Endothelial cell of hepatic sinusoid (primary cell): ENCODE measurements around the gene RFPL1.
"Not testable (repeated sequence)": the region's sequence is repeated elsewhere in the genome, so short reads cannot be mapped to it uniquely, and the experiment has no call there.

Experiments
- in situ Hi-C: cut with HindIII; loops from 2 replicates; pipeline ENCODE4 v1.10.0; 2017; ENCODE audit warnings: low sequenced_read_pairs

RFPL1 gene

GRCh38 chr22:29475550-29475949, 37.2 kb downstream of the RFPL1 start:
- in situ Hi-C loops = no loop called here

DNA sequence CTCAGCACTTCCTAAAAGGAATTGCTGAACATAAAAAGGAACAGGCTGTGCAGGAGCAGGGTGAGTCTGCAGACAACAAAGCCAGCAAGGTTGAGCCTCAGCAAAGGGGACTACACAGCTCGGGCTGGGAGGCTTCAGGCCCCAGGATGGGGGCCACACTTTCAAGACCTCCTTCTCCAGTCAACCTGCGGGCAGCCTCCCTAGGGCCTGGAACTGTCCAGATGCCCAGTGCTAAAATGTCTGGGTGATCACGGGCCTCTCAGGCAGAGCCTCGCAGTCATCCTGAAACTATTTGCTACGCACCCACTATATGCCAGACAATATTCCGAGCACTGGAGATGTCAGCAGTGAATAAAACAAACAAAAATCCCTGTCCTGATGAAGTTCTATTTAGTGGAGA, 37.7 kb downstream of the RFPL1 start:
- in situ Hi-C loops = no loop called here

DNA sequence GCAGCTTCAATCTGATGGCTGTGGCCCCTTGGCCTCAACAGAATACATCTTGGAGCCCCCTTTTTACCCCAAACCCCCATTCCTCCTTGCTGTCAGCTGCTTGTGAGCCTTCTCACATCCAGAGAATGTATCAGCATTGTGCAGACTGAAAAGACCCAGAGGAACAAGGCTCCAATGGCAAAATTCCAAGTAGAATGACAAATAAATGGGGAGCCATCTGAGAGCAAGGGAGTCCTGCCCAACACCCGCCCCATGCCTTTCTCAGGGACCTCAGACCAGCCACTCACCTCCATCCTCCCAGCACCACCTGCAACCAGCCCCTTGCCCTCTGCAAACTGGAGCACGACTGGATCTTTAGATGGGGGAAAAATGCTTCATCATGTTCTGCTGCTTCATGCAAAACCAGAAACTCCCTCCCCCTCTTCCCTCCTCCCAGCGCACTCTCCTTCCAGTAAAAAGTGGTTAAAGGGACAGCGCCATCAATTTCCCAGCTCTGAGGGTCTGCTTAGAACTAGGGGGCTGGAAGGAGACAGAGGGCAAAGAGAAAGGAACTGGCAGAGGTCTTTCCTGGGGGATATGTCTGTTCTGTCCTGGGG, 39.4 kb downstream of the RFPL1 start:
- in situ Hi-C loops = no loop called here

- in situ Hi-C loops = no loop called here
Observed at GRCh38 chr22:29478326-29479276, 40.2 kb downstream of the RFPL1 start.

- in situ Hi-C loops = no loop called here
Observed at GRCh38 chr22:29479417-29480261, 41.3 kb downstream of the RFPL1 start, which contains the start of gene NEFH. NEFH (plus strand) TSS chr22:29480218; CDS start chr22:29480263, 45 bp downstream.

- in situ Hi-C loops = no loop called here
Observed at GRCh38 chr22:29480262-29480511, 41.8 kb downstream of the RFPL1 start.

DNA sequence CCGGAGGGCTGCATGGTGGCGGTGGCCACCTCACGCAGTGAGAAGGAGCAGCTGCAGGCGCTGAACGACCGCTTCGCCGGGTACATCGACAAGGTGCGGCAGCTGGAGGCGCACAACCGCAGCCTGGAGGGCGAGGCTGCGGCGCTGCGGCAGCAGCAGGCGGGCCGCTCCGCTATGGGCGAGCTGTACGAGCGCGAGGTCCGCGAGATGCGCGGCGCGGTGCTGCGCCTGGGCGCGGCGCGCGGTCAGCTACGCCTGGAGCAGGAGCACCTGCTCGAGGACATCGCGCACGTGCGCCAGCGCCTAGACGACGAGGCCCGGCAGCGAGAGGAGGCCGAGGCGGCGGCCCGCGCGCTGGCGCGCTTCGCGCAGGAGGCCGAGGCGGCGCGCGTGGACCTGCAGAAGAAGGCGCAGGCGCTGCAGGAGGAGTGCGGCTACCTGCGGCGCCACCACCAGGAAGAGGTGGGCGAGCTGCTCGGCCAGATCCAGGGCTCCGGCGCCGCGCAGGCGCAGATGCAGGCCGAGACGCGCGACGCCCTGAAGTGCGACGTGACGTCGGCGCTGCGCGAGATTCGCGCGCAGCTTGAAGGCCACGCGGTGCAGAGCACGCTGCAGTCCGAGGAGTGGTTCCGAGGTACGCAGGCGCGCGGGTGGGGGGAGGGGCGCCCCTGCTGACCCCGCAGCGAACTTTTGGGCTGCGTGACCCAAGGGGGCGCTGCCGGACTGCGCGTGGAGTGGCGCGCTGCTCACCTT, 42.3 kb downstream of the RFPL1 start:
- in situ Hi-C loops = no loop called here

GRCh38 chr22:29481265-29482000, 43.0 kb downstream of the RFPL1 start:
- in situ Hi-C loops = no loop called here

DNA sequence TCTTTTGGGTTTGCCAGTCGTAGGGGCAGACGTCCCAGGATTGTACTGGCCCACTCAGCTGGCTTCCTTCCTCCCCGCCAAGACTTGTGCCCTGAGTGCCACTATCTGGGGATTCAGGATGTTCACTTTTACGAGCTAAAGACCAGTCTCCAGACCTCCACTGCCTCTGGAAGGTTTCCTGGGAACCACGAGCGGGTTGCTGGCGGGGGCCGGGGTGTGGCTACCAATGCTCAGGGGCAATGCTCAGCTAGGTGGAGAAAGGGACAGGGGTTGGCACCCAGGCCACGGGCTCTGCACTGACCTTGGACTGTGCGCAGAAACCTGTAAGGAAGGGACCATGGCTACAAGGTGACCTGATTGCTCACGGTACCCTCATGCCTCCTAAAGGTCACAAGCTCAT, 43.9 kb downstream of the RFPL1 start:
- in situ Hi-C loops = no loop called here

DNA sequence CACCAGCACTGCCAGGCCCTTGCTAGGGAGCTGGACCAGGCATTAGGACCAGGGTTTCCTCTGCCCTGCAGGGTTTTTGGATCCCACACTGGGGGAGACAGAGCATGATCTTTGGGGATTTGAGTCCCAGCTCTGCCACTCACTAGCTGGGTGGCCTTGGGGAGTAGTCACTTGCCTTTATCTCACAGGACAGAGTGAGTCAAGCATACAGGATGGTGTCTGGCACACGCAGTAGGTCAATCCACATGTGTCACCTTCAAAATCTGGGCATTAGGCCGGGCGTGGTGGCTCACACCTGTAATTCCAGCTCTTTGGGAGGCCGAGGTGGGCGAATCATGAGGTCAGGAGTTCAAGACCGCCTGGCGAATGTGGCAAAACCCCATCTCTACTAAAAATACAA, 44.3 kb downstream of the RFPL1 start:
- in situ Hi-C loops = no loop called here

GRCh38 chr22:29483254-29483653, 44.9 kb downstream of the RFPL1 start:
- in situ Hi-C loops = no loop called here

GRCh38 chr22:29484642-29485041, 46.3 kb downstream of the RFPL1 start:
- in situ Hi-C loops = no loop called here

DNA sequence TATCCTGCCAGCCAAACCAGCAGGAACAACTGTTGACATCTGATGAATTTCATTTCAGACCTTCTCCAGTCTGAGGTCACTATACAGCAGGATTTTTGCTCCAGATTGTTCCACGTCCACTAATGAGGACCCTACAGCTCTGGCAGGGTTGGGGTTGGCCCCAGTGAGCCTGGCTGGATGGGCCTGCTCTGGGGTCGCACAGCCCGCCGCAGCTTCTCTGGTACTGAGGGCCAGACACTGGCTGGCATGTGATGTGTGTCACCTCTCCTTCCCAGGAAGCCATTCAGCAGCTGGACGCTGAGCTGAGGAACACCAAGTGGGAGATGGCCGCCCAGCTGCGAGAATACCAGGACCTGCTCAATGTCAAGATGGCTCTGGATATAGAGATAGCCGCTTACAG, 47.1 kb downstream of the RFPL1 start:
- in situ Hi-C loops = no loop called here

GRCh38 chr22:29487426-29487986, 49.1 kb downstream of the RFPL1 start:
- in situ Hi-C loops = no loop called here

- in situ Hi-C loops = not testable (repeated sequence)
Observed at GRCh38 chr22:29489127-29489780, 50.9 kb downstream of the RFPL1 start.

- in situ Hi-C loops = no loop called here
Observed at GRCh38 chr22:29491012-29491411, 52.6 kb downstream of the RFPL1 start.
